PC-3 (cell line): ENCODE data around the gene TBL3. TPM values are rescaled to one million over a fixed set of nuclear protein-coding genes. Genes with fewer than 3 reads are reported as not detected.

ENCODE experiments used
- ATAC-seq: fragments of 200-7000 bp; cut with Tn5 transposase; 2 replicates; pipeline ENCODE4 v1.9.1; 2020; ENCODE audit warnings: mild to moderate bottlenecking, moderate library complexity
- BruUV-seq: library from RNA; stranded (reverse); fragments of 400-500 nt; replicated peaks from 2 replicates; lab custom pipeline; 2021; lab: Mats Ljungman, UMichigan
- CTCF ChIA-PET: fragments of 300-600 bp; sonication (Branson Sonifier 250); formaldehyde crosslinking; loops from one replicate; lab custom pipeline; 2022; ENCODE audit warnings: antibody characterized with exemption; lab: Charles Lee
- POLR2A ChIA-PET: fragments of 300-600 bp; sonication (Branson Sonifier 250); formaldehyde crosslinking; loops from one replicate; lab custom pipeline; 2022; ENCODE audit warnings: antibody characterized with exemption; ENCODE audit not compliant: unreplicated experiment; lab: Charles Lee
- DNase-seq: peaks from one replicate; pipeline ENCODE4 v3.0.0-alpha.2; 2015
- H2AFZ ChIP-seq: fragments of 300-600 bp; sonication (generic); 2 replicates; pipeline ENCODE4 v1.6.0; 2016; ENCODE audit warnings: antibody characterized with exemption, low read length
- H3F3A ChIP-seq: fragments of 300-600 bp; sonication (generic); one replicate; pipeline ENCODE4 v1.6.0; 2017; ENCODE audit warnings: antibody characterized with exemption, low read length, control low read depth, mild to moderate bottlenecking; ENCODE audit not compliant: unreplicated experiment
- H3K27ac ChIP-seq: fragments of 300-600 bp; sonication (generic); 2 replicates; pipeline ENCODE4 v1.5.1; 2016; ENCODE audit warnings: mild to moderate bottlenecking, low read length
- H3K27me3 ChIP-seq: fragments of 300-600 bp; sonication (generic); 2 replicates; pipeline ENCODE4 v1.6.1; 2016; ENCODE audit warnings: low read length, mixed read lengths
- H3K36me3 ChIP-seq: fragments of 300-600 bp; sonication (generic); 2 replicates; pipeline ENCODE4 v1.6.1; 2016; ENCODE audit warnings: low read depth, mixed run types, low read length, mixed read lengths
- H3K4me1 ChIP-seq: fragments of 300-600 bp; sonication (generic); 2 replicates; pipeline ENCODE4 v1.5.1; 2016; ENCODE audit warnings: low read length; ENCODE audit not compliant: insufficient read depth
- H3K4me2 ChIP-seq: fragments of 300-600 bp; sonication (generic); 2 replicates; pipeline ENCODE4 v1.6.0; 2016; ENCODE audit warnings: low read length
- H3K4me3 ChIP-seq: fragments of 300-600 bp; sonication (generic); 2 replicates; pipeline ENCODE4 v1.5.1; 2016; ENCODE audit warnings: mild to moderate bottlenecking, low read length, mixed read lengths
- H3K79me2 ChIP-seq: fragments of 300-600 bp; sonication (generic); 2 replicates; pipeline ENCODE4 v1.6.1; 2017; ENCODE audit warnings: low read length, mixed read lengths
- H3K9ac ChIP-seq: fragments of 300-600 bp; sonication (generic); 2 replicates; pipeline ENCODE4 v1.6.0; 2016; ENCODE audit warnings: mild to moderate bottlenecking, low read length
- H3K9me2 ChIP-seq: fragments of 300-600 bp; sonication (generic); replicated peaks from 2 replicates; pipeline ENCODE4 v1.6.1; 2016; ENCODE audit warnings: mixed run types, low read length, mixed read lengths
- H3K9me3 ChIP-seq: fragments of 300-600 bp; sonication (generic); 2 replicates; pipeline ENCODE4 v1.6.1; 2016; ENCODE audit warnings: low read length, mixed read lengths
- H4K20me1 ChIP-seq: fragments of 300-600 bp; sonication (generic); 2 replicates; pipeline ENCODE4 v1.6.1; 2016; ENCODE audit warnings: low read length, mixed read lengths
- CTCF ChIP-seq: fragments of 300-600 bp; sonication (generic); conservative IDR thresholded peaks from 2 replicates; pipeline ENCODE4 v1.5.1; 2017; ENCODE audit warnings: antibody characterized with exemption, low read depth, mild to moderate bottlenecking, low read length
- EZH2 ChIP-seq: fragments of 300-600 bp; sonication (generic); IDR thresholded peaks from one replicate; pipeline ENCODE4 v1.6.1; 2017; ENCODE audit warnings: antibody characterized with exemption, mild to moderate bottlenecking, low read length; ENCODE audit not compliant: unreplicated experiment
- EZH2phosphoT487 ChIP-seq: fragments of 300-600 bp; sonication (generic); IDR thresholded peaks from 2 replicates; pipeline ENCODE4 v1.6.1; 2018; ENCODE audit warnings: mild to moderate bottlenecking, antibody characterized with exemption, low read length, borderline replicate concordance
- intact Hi-C: fragments of 100-400 bp; cut with micrococcal nuclease; formaldehyde crosslinking; loops from 2 replicates; pipeline ENCODE4 v1.9.0; 2023
- total RNA-seq: library from RNA; depleted of rRNA; stranded (reverse); fragments of >200 nt; gene quantifications from 2 replicates; pipeline ENCODE4 v1.2.3, GENCODE V29; 2014

Gene TBL3
- total RNA-seq, 1 experiment from 2014 or later = 71.5 TPM

GRCh38 chr16:2004795-2005517 is 33.1 kb downstream of the TBL3 start:
- no peak overlapping the region for H3K27ac ChIP-seq
- no peak overlapping the region for H2AFZ ChIP-seq
- H3K4me1 ChIP-seq = peaks cover 16% of the 10 kb centered on the region
- DNase-seq (no peak), ATAC-seq (no peak)
- H3K9me3 ChIP-seq = no peaks in the 10 kb centered on the region
- POLR2A ChIA-PET = no interaction called here
- H3K4me3 ChIP-seq = no peak overlapping the region
- TF ChIP-seq CTCF (no peak), EZH2 (no peak), EZH2phosphoT487 (no peak)
- no peaks in the 10 kb centered on the region for H3F3A ChIP-seq
- CTCF ChIA-PET = no interaction called here
- BruUV-seq = no TSS peak
- intact Hi-C loops = no loop called here
- no peaks in the 10 kb centered on the region for H3K9me2 ChIP-seq
- no peak overlapping the region for H3K4me2 ChIP-seq
- H3K36me3 ChIP-seq = peaks cover 4% of the 10 kb centered on the region; the same call in 1 of the 2 replicates
- peaks cover 66% of the 10 kb centered on the region for H3K79me2 ChIP-seq
- H4K20me1 ChIP-seq = peaks cover 33% of the 10 kb centered on the region
- H3K9ac ChIP-seq = no peak overlapping the region
- H3K27me3 ChIP-seq = no peaks in the 10 kb centered on the region

GRCh38 chr16:2005646-2006045 is 33.8 kb downstream of the TBL3 start:
- H3K79me2 ChIP-seq = peaks cover 73% of the 10 kb centered on the region
- H3F3A ChIP-seq = no peaks in the 10 kb centered on the region
- ChIA-PET POLR2A (no interaction called here), CTCF (no interaction called here)
- BruUV-seq = no TSS peak
- H3K4me1 ChIP-seq = peaks cover 23% of the 10 kb centered on the region
- no peak for TF ChIP-seq EZH2
- TF ChIP-seq CTCF = no peak
- TF ChIP-seq EZH2phosphoT487 = no peak
- H3K9me3 ChIP-seq = no peaks in the 10 kb centered on the region
- ATAC-seq (no peak), DNase-seq (no peak)
- H3K27ac ChIP-seq = no peak overlapping the region
- H3K9me2 ChIP-seq = no peaks in the 10 kb centered on the region
- no peaks in the 10 kb centered on the region for H3K27me3 ChIP-seq
- H3K4me2 ChIP-seq = no peak overlapping the region
- H3K9ac ChIP-seq = no peak overlapping the region
- intact Hi-C loops = no loop called here
- H4K20me1 ChIP-seq = peaks cover 33% of the 10 kb centered on the region
- no peak overlapping the region for H2AFZ ChIP-seq
- peaks cover 3% of the 10 kb centered on the region; the same call in 1 of the 2 replicates for H3K36me3 ChIP-seq
- no peak overlapping the region for H3K4me3 ChIP-seq

GRCh38 chr16:2006317-2006716 is 34.5 kb downstream of the TBL3 start:
- no peaks in the 10 kb centered on the region for H3K27me3 ChIP-seq
- no peak overlapping the region for H3K4me3 ChIP-seq
- H3K4me2 ChIP-seq = no peak overlapping the region
- ChIA-PET CTCF (no interaction called here), POLR2A (no interaction called here)
- ATAC-seq = no peak
- H3K9me2 ChIP-seq = no peaks in the 10 kb centered on the region
- no peak overlapping the region for H2AFZ ChIP-seq
- no peak for DNase-seq
- no TSS peak for BruUV-seq
- H4K20me1 ChIP-seq = peaks cover 33% of the 10 kb centered on the region
- TF ChIP-seq EZH2 (no peak), CTCF (no peak), EZH2phosphoT487 (no peak)
- no peak overlapping the region for H3K9ac ChIP-seq
- peaks cover 73% of the 10 kb centered on the region for H3K79me2 ChIP-seq
- no peaks in the 10 kb centered on the region for H3K9me3 ChIP-seq
- H3K36me3 ChIP-seq = peaks cover 3% of the 10 kb centered on the region; the same call in 1 of the 2 replicates
- H3K4me1 ChIP-seq = peaks cover 25% of the 10 kb centered on the region
- intact Hi-C loops = no loop called here
- H3F3A ChIP-seq = no peaks in the 10 kb centered on the region
- no peak overlapping the region for H3K27ac ChIP-seq
